Cardiac fibroblast (primary cell): Measurements from ENCODE around the gene FAAP100.

Experiments
- DNase-seq, 2 donors: peaks; one replicate each; pipeline versions ENCODE4 v3.0.0 to v3.0.0-alpha.2; 2010; ENCODE audit warnings: low read depth in 2 of 2
- H3K4me3 ChIP-seq, 2 donors: replicated peaks in 1 of 2; 1 replicate in 1 of 2; 2 replicates in 1 of 2; pipeline ENCODE4 v1.5.1; 2011; ENCODE audit warnings: low read depth in 2 of 2, low read length in 2 of 2, mild to moderate bottlenecking in 2 of 2, moderate library complexity in 1 of 2
- TF ChIP-seq, protein P1 (sequence below): IDR thresholded peaks from one replicate; pipeline ENCODE4 v1.5.1; 2011; ENCODE audit warnings: low read depth, mild to moderate bottlenecking, low read length, inconsistent platforms

FAAP100 gene

DNA sequence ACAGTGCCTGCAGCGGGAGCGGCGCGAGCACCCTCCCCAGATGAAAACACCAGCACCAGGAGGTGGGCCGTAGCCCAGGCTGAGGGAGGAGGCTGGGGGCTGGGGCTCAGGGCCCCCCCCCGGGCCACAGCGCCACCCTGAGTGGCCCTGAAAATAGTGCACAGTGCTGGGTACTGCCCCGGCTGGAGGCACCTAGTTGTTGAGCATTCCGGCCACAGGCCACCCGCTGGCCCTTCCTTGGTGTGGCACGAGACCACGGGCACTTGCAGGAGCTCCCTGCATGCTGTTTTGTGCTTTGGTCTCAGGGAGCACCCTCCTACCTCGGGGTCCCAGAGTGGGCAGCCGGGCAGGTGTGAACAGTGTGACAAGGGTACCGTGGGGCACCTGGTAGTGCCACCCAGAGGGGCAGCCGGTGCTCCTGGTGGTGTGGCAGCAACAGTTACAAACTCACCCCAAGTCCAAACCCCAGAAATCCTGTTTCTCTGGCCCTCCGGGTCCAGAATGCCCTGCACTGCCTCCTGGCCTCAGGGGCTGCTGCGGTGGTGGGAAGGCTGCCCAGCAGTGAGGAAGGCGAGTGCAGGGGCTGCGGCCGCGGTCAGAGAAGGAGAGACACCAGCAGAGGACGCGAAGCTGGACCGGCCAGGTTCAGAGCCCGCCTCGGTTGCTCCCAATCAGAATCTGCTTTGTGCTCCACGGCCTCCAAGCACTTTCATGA lies 12.0 kb downstream of the FAAP100 start:
- DNase-seq, result no peak
- TF ChIP-seq, protein P1, sequence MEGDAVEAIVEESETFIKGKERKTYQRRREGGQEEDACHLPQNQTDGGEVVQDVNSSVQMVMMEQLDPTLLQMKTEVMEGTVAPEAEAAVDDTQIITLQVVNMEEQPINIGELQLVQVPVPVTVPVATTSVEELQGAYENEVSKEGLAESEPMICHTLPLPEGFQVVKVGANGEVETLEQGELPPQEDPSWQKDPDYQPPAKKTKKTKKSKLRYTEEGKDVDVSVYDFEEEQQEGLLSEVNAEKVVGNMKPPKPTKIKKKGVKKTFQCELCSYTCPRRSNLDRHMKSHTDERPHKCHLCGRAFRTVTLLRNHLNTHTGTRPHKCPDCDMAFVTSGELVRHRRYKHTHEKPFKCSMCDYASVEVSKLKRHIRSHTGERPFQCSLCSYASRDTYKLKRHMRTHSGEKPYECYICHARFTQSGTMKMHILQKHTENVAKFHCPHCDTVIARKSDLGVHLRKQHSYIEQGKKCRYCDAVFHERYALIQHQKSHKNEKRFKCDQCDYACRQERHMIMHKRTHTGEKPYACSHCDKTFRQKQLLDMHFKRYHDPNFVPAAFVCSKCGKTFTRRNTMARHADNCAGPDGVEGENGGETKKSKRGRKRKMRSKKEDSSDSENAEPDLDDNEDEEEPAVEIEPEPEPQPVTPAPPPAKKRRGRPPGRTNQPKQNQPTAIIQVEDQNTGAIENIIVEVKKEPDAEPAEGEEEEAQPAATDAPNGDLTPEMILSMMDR, result no peak
- no peak overlapping the region for H3K4me3 ChIP-seq

DNA sequence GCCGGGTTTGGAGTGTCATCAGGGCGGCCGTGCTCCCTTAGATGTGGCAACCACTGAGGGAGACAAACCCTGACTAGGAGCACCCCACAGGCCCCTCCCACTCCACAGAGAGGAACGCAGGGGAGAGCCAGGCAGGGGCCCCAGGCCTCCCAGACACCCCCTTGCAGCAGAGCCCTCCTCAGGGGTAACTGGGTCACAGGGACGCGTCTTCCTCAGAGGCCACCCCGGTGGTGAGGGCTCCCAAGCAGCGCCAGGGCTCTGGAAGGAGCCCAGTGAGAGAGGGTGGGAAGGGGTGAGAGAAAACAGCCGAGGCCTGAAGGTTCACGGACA lies 12.6 kb downstream of the FAAP100 start:
- H3K4me3 ChIP-seq, result no peak overlapping the region
- no peak for DNase-seq
- TF ChIP-seq, protein P1, result no peak

DNA sequence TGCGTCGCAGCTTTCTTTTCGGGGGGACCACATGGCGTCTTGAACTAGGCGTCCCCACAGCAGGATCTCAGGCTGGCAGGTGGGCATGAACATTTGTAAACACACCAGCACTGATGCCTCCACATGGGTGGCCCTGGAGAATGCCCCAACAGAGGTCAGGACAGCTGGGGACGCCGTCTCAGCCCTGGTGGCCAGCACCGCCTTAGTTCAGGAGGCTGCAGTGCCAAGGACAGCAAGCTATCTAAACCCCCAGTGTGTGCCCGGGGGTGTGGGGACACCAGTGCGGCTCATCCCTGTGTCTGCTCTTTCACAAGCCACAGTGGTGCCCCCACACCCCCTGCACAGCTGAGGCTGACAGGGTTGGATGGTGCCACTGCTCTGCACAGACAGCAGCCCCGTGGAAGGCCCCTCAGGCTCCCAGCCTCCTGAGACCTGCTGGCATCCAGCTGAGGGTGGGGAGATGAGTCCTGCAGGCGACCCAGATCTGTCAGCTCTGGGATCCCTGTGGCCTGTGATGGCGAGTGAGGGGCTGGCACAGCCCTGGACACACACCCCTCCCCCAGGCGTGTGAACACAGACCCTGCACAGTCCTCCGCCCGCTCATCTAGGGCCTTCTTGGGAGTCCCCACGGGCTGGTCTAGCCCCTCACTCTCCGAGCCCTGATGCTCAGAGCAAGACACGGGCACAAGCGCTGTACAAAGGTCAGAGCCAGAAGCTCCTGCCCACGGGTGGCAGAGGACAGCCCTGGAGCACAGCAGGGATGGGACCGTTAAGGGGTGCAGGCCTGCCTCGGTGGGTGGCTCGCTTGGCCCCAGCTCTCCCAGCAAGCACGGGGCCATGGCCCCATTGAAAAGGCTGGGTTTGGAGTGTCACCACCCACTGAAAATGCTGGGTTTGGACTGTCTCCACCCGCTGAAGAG lies 13.2 kb downstream of the FAAP100 start:
- DNase-seq, result no peak
- H3K4me3 ChIP-seq, result no peak overlapping the region
- TF ChIP-seq, protein P1, result no peak

DNA sequence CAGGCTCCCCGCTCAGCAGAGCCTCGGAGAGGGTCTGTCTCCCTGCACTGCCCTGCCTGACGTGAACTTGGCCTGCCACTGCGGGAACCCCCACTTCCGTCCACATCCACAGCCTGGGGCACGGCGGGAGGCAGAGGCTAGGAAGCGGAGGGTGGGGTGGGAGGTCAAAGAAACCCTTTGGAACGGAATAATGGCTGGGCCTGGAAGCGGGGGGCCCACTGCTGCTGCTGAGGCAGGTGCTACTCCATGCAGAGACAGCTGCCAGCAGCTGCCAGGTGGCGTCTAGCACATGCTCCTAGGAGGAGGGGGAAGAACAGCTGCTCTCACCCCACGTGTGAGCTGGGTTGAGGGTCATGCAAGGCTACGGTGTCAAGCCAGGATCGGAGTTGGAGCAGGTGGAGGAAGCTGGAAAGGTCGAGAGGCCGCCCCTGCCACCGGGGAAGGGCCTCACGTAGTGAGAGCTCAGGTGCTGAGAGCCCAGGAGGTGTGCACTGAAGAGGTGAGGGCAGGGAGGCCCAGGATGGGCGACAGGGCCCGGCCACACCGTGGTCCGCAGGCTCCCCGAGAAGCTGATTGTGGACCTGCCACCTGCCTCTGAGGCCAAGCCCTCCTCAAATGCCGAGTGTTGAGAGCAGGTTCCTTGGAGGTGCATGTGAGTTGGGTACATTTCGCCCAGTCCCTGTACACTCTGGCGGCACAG lies 14.1 kb downstream of the FAAP100 start:
- DNase-seq, result no peak
- TF ChIP-seq, protein P1, result no peak
- no peak overlapping the region for H3K4me3 ChIP-seq

DNA sequence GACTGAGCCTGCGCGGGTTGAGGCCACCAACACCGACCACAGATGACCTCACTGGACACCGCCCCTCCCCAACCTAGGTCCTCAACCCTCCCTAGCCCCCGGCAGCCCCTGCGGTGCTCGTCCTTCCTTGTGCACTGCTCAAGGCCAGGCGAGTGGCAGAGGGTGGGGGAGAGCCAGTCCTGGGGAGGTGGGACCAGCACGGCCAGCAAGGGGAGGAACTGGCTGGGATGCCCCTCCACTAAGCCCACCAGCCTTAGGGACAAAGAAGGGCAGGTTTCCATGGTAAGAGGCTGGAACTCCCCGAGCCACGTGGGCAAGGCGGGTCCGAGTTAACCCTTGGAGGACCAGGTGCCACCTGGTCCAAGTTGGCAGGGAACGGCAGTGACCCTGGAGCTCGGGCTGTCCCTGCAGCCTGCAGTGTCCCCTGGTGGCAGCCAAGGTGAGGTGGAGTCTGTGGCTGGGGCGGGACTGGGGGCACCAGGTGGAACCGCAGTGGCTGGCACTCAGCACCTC lies 14.8 kb downstream of the FAAP100 start:
- no peak overlapping the region for H3K4me3 ChIP-seq
- no peak for DNase-seq
- TF ChIP-seq, protein P1, result peak; percentile 60
